ENCODE results near the gene OXER1. TPM values are rescaled to one million over a fixed set of nuclear protein-coding genes. Genes with fewer than 3 reads are reported as not detected.

The OXER1 gene
- total RNA-seq, 4 donors from 2014 or later: 8.2 to 25.0 (median 14.5) TPM

DNA sequence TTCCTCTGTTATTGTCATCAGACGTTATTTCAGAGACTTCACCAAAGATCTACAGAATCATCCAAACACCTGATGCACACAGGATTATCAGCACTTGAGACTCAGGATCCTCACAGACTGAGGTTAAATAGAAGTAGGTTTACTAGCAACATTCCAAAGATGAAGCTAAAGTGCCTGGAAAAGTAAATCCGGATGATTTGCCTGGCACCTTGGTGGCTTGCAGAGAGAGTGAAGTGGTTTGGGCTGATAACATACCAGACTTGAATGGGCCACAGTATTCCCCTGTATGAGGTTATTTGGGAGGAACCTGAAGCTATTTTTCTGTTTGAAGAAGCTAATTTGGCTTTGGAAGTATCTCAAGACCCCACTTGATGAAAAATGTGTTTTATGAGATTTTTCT lies 51.0 kb downstream of the OXER1 start:
- Histone ChIP-seq H3K9me3 (no peaks in the 10 kb centered on the region), H3K36me3 (peaks cover 0 to 10% (median 0%) of the 10 kb centered on the region in 3 donors), H3K27ac (no peak overlapping the region), H3K4me3 (no peak overlapping the region), H3K4me1 (no peaks in the 10 kb centered on the region), H3K27me3 (no peaks in the 10 kb centered on the region)
- TF ChIP-seq POLR2A (IDR thresholded peaks at IDR 0.05) (no peak), CTCF (IDR thresholded peaks at IDR 0.05) (no peak)
- no peak for DNase-seq

Small RNAs within 50 kb of the gene (small RNA-seq; reads per million reads assigned to genes)
- 0 reads per million in 2 donors for gene RNU6-137P

Other genes with a start within 250 kb of the OXER1 start
- 10 to 100 TPM; 20.0 to 87.5 (median 34.2) TPM for gene MTA3, start 195.5 kb downstream of the OXER1 start, total RNA-seq
- 10 to 100 TPM; 15.7 to 96.9 (median 49.7) TPM for gene HAAO, start 28.4 kb upstream of the OXER1 start, total RNA-seq